ENCODE results near the gene CLIC5.

The CLIC5 gene

DNA sequence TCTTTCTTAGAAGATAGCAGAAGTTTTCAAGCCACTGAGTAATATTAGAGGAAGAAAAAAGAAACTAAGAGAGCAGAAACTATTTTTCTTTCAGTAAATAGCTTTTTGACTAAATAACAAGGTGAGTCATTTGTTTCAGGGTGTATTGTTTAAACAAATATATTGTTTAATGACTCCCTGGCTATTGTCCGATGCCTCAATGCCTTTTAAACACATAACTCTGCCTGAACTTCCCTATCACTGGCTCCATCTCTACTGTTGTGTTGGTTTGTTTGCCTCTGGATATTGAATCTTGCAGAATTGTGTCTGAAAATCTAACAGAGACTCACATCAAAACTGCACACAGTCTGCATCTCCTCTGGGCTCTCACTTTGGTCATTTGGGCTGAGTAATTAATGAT, 19.6 kb upstream of the CLIC5 start:
- DNase-seq = no peak

DNA sequence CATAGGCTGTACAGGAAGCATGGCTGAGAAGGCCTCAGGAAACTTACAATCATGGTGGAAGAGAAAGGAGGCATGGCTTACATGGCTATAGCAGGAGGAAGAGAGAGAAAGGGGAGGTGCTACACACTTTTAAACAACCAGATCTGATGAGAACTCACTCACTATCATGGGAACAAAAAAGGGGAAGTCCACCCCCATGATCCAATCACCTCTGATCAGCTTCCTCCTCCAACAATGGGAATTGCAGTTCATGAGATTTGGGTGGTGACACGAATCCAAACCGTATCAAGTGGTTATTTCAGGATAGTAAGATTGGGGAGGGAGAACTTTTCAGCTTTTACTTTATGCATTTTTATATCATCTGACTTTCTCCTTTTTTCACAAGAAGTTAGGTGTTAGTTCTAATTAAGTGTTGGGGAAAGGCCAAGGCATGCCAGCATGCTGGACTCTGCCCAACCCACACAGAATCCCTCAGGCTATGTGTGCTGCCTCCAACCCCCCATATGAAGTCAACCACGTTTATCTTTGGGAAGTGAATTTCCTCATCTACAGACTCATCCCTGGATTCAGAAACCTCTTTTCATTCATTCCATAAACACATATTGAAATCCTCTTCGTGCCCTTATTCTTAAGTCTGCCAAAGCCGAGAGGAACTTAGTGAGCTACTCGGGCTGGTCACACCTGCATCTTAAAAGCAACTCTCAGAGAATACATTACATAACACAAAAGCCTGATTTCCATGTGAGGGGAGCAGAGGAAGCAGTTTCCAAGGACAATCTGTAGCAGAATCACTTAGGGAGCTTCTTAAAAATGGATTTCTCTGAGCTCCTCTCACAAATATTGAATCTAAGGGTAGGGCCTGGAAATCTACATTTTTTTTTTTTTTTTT, 16.7 kb upstream of the CLIC5 start:
- no peak for DNase-seq

- DNase-seq = no peak
Measured at GRCh38 chr6:46029602-46030001, 13.9 kb upstream of the CLIC5 start.

GRCh38 chr6:46026307-46026706, 10.6 kb upstream of the CLIC5 start:
- DNase-seq = no peak

- DNase-seq = no peak
Measured at GRCh38 chr6:46025573-46025972, 9.9 kb upstream of the CLIC5 start.

GRCh38 chr6:46024124-46024769, 8.6 kb upstream of the CLIC5 start:
- DNase-seq = no peak

DNA sequence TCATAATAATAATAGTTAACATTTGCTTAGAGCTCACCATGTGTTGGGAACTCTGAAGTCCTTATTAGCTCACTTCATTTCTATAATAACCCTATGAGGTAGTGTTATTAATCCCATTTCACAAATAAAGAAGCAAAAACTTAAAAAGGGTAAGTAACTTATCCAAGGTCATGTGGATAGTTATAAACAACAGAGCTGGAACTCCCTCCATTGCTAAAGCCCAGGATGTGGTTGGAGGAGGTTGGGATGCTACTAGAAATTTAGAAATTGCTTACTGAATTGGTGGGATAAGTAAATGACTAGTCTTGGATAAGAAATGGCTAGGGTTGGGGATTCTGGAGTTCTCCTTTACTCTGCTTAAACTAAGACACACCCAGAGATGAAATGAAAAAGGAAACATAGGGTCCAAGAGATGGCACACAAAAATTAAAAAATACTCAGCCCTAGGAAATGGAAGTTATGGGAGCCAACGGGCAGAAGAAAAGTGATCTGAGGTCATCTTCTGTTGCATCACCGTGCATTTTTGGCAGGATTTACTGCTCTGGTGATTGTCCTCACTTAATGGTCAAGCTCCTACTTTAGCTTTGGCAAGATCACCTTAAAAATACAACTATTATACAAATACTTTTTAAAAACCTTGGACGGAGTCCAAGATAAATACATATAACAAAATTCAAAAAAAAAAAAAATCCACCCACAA, 7.7 kb upstream of the CLIC5 start:
- DNase-seq = no peak

DNA sequence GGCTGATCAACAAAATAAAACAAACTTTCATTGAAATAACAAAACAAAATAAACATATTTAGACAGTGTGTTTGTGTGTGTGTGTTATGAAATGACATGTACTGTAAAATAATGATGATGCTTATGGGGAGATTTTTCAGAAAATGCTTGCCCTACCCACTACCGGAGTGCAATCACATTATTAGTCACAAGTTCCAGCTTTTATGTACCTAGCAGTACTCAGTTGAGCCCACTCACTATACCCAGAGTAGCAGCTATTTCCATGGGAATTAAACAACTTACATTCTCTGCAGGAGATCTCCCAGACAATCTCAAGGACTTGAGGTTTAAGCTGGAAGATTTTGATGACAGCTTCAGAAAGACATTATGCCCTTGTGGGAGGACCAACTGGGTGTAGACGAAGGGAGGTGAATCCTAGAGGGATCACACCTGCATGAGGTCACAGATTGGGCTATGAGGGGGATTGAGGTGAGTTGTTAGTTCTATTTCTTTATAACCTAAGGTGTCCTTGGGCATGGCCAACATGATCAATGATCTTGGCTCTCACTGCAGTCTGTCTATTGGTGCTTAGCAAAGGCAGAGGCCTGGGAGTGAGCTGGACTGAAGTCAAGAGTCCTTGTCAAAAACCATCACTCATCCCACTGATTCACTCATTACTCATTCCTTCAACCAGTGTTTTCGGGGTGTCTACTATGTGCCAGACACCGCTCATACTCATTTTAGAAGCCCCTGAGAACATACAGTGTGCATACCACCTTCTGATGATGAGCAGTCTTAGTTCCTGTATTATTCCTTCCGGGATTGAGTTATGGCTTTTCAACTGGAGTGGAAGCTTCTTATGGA, 6.7 kb upstream of the CLIC5 start:
- DNase-seq = no peak

GRCh38 chr6:46017726-46018125, 2.1 kb upstream of the CLIC5 start:
- DNase-seq = no peak

DNA sequence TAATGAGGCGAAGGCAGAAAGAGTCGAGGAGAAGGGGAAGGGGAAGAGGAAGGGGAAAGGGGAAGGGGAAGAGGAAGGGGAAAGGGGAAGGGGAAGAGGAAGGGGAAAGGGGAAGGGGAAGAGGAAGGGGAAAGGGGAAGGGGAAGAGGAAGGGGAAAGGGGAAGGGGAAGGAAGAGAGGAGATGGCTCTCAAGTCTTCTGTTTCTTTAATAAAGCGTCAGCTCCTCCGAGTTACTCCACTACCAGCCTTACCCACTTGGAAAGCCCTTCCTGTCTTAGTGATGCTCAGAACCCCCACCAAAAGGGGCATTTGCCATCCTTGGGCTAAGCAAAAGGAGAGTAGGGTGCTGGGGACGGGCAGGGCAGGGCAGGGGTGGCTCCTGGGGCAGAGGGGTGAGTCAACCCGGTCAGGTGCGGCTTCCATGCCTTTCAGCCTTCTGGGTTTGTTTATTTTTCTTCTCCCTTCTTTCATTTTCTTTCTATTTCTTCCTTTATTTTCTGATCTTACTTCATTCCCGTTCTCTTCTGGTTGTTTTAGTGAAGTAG, 476 bp upstream of the CLIC5 start:
- no peak for DNase-seq

DNA sequence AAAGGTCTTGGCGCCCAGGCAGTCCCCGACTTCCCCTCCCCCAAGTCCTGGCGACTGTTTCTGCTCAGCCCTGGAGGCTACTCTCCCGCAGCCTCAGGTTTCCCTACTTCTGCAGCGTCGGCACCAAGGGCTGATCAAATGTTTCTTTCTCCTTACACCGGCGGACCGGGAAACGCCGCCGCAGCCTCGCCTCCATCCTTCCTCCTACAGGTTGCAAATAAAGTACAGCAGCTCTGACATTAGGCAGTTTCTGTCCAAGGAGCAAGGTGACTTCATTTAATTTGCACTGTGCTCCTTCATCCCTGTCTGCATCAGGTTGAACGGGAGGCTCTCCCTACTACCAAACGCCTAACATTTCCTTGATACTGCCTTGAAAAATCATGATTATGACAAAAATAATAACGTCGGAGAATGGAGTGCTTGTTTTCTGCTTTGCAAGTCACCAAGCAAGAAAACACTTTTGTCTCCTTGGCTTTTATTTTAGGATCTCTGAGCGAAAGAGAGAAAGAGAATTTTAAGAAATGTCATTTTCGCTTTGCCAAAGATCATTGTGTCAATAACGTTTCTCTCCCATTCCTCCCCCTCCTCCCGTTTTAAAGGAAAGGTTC, 1.0 kb downstream of the CLIC5 start:
- no peak for DNase-seq

GRCh38 chr6:46014046-46014445, 1.6 kb downstream of the CLIC5 start:
- DNase-seq = no peak

DNA sequence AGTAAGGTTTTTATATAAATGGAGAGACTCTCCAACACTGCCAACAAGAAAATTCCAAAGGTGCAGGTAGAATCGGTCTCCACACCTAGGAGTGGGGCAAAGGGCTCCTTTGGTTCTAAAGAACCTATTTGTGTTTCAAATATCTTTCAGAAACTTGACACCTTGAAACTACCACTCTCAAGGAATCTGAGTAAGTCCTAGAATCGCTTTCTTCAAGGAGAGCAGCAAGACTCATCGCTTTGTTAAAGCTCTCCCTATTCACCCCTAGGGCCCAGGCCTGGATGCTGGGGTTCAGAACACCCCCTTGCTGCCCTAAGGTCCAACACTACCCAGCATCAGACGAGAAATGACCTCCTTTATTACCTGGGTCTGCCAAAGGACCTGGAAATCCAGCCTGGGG, 2.0 kb downstream of the CLIC5 start:
- no peak for DNase-seq

DNA sequence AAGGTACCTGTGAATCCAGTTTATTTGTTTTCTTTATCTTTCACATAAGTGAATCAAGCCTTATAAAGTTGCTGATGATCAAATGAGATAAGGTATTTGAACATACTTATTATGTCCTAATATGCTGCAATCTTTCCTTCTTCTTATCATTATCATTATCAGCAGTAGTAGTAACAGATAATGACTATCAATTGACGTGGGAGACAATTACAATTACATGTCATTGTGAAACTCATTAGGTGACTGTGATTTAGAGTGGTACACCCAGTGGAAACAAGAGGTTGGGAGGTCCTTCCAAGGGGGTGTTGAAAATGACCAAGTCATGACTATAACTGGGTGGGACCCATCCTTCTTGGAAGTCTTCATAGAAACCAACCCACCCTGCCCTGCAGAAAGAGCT, 2.8 kb downstream of the CLIC5 start:
- no peak for DNase-seq

GRCh38 chr6:46011188-46012085, 4.2 kb downstream of the CLIC5 start:
- no peak for DNase-seq

DNA sequence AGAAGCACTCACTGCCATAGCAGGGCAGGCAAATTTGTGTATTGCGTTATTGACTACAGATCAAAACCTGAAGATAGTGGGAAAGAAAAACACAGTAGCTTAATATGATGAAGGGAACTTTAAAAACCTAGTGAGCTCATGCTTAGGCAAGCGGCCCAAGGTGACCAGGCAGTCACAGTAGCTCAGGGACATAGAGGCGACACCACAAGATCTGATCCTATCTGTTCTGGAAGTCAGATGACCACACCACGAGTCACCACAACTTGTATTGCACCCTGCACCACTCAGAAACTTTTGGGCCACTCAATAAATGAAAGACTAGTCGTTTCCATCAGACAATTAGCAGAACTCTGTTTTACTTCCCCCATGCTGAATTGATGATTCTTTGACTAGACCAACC, 4.9 kb downstream of the CLIC5 start:
- DNase-seq = no peak

- no peak for DNase-seq
Measured at GRCh38 chr6:46010270-46010669, 5.4 kb downstream of the CLIC5 start.

DNA sequence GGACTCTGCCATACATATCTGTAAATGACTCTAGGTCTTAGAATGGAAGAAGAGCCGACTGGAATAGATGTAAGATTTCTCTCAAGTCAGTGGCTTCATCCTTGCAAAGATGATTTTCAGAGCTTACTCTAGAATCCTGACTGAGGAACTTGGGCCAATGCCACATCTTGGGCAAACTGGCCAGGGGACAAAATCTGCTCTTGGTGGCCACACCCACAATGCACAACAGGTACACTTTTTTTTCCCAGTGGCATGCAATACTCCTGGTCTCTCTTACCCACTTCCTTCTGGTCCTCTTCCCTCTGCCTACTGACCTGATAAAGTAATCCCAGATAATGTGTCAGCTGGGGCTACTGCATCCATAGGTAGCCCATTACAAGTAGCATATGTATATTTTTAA, 13.4 kb downstream of the CLIC5 start:
- no peak for DNase-seq

GRCh38 chr6:46000905-46001304, 14.8 kb downstream of the CLIC5 start:
- DNase-seq = no peak

DNA sequence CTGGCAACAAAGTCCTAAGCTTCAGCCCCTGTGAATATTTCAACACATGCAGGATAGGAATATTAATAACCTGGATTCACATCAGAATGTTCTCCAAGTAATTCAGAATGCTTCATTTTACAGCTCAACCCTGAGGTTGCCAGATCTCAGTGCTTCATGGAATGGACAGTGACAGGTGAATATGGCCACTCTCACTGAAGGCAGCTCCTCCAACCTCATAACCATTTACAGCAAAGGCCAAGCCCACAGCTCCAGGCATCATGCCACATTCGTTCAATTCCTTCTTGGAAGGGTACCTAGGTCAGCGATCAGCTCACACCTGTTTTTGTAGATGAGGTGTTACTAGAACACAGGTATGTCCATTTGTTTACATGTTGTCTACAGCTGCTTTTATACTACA, 17.1 kb downstream of the CLIC5 start:
- DNase-seq = no peak

Data from fibroblast of skin of back (primary cell).